Trophoblast cell (in vitro differentiated cells and primary cell): Measurements from ENCODE around the gene WWP2.
A peak's percentile ranks its signal among the peaks of the same experiment; 100 is the strongest.

Experiments
- DNase-seq, 2 donors: peaks; one replicate each; pipeline ENCODE4 v3.0.0-alpha.2; 2016
- H2AFZ ChIP-seq: 2 replicates; pipeline ENCODE4 v1.6.1; 2013; ENCODE audit warnings: low read length, moderate library complexity, mild to moderate bottlenecking; ENCODE audit not compliant: insufficient read depth, poor library complexity
- H2AK5ac ChIP-seq: 2 replicates; pipeline ENCODE4 v1.6.1; 2013; ENCODE audit warnings: mild to moderate bottlenecking, low read length
- H2BK120ac ChIP-seq: 2 replicates; pipeline ENCODE4 v1.6.1; 2013; ENCODE audit warnings: low read length, mild to moderate bottlenecking, moderate library complexity; ENCODE audit not compliant: insufficient read depth, poor library complexity
- H2BK12ac ChIP-seq: 2 replicates; pipeline ENCODE4 v1.6.1; 2013; ENCODE audit warnings: mild to moderate bottlenecking, low read length, moderate library complexity
- H2BK5ac ChIP-seq: 2 replicates; pipeline ENCODE4 v1.6.1; 2013; ENCODE audit warnings: low read length, low read depth, moderate library complexity, mild to moderate bottlenecking; ENCODE audit not compliant: poor library complexity
- H3K14ac ChIP-seq: 2 replicates; pipeline ENCODE4 v1.6.1; 2013; ENCODE audit warnings: mild to moderate bottlenecking, low read length
- H3K18ac ChIP-seq: 2 replicates; pipeline ENCODE4 v1.6.1; 2013; ENCODE audit warnings: mild to moderate bottlenecking, low read length
- H3K23ac ChIP-seq: 2 replicates; pipeline ENCODE4 v1.6.1; 2013; ENCODE audit warnings: low read length
- H3K27ac ChIP-seq: 2 replicates; pipeline ENCODE4 v1.5.1; 2013; ENCODE audit warnings: low read depth, mild to moderate bottlenecking, inconsistent platforms, low read length, moderate library complexity
- H3K27me3 ChIP-seq: 2 replicates; pipeline ENCODE4 v1.6.1; 2013; ENCODE audit warnings: inconsistent platforms, mild to moderate bottlenecking, low read length, moderate library complexity; ENCODE audit not compliant: insufficient read depth
- H3K36me3 ChIP-seq, 2 experiments: 1 replicate in 1 of 2; 2 replicates in 1 of 2; pipeline ENCODE4 v1.6.1; 2013; ENCODE audit warnings: low read length in 2 of 2, mild to moderate bottlenecking in 2 of 2, moderate library complexity in 1 of 2; ENCODE audit not compliant: insufficient read depth in 2 of 2, control insufficient read depth in 1 of 2
- H3K4ac ChIP-seq: 2 replicates; pipeline ENCODE4 v1.6.1; 2013; ENCODE audit warnings: low read depth, mild to moderate bottlenecking, low read length, moderate library complexity
- H3K4me1 ChIP-seq, 2 experiments: 1 replicate in 1 of 2; 2 replicates in 1 of 2; pipeline ENCODE4 v1.6.1; 2013; ENCODE audit warnings: low read length in 2 of 2, mild to moderate bottlenecking in 2 of 2, moderate library complexity in 1 of 2; ENCODE audit not compliant: insufficient read depth in 2 of 2, control insufficient read depth in 1 of 2
- H3K4me2 ChIP-seq: 2 replicates; pipeline ENCODE4 v1.6.1; 2013; ENCODE audit warnings: inconsistent platforms, mild to moderate bottlenecking, low read length, moderate library complexity
- H3K4me3 ChIP-seq: 2 replicates; pipeline ENCODE4 v1.5.1; 2013; ENCODE audit warnings: mild to moderate bottlenecking, low read depth, low read length, inconsistent platforms
- H3K79me1 ChIP-seq: one replicate; pipeline ENCODE4 v1.6.1; 2013; ENCODE audit warnings: low read length
- H3K79me2 ChIP-seq: 2 replicates; pipeline ENCODE4 v1.6.1; 2013; ENCODE audit warnings: low read length, mild to moderate bottlenecking; ENCODE audit not compliant: control insufficient read depth, insufficient read depth, poor library complexity
- H3K9ac ChIP-seq: 2 replicates; pipeline ENCODE4 v1.6.1; 2013; ENCODE audit warnings: mild to moderate bottlenecking, low read length
- H3K9me3 ChIP-seq: 2 replicates; pipeline ENCODE4 v1.6.1; 2013; ENCODE audit warnings: low read depth, mild to moderate bottlenecking, control low read depth, inconsistent platforms, low read length; ENCODE audit not compliant: insufficient read depth
- H4K12ac ChIP-seq: 2 replicates; pipeline ENCODE4 v1.6.1; 2013; ENCODE audit warnings: low read depth, mild to moderate bottlenecking, low read length, moderate library complexity
- H4K8ac ChIP-seq: 2 replicates; pipeline ENCODE4 v1.6.1; 2013; ENCODE audit warnings: low read depth, mild to moderate bottlenecking, low read length, moderate library complexity
- H4K91ac ChIP-seq: one replicate; pipeline ENCODE4 v1.6.1; 2013; ENCODE audit warnings: low read depth, mild to moderate bottlenecking, low read length, moderate library complexity
- WGBS: extraction: QIAGEN DNeasy Blood & Tissue Kit; methylation state at CpG from one replicate; pipeline ENCODE4 v1.1.7; 2013; ENCODE audit warnings: missing lambda C conversion rate; ENCODE audit not compliant: insufficient read length, insufficient coverage; ENCODE audit errors: extremely low coverage; 5-methylcytosine and 5-hydroxymethylcytosine counted together

WWP2 gene

GRCh38 chr16:69873783-69874182 lies 111.7 kb downstream of the WWP2 start:
- no peak overlapping the region for H3K9ac ChIP-seq
- no peak for DNase-seq
- H2AFZ ChIP-seq = no peak overlapping the region
- H3K23ac ChIP-seq = no peak overlapping the region
- H4K12ac ChIP-seq = no peak overlapping the region
- H3K27ac ChIP-seq = no peak overlapping the region
- no peaks in the 10 kb centered on the region for H3K79me1 ChIP-seq
- no peak overlapping the region for H2AK5ac ChIP-seq
- no peak overlapping the region for H2BK120ac ChIP-seq
- no peak overlapping the region for H2BK12ac ChIP-seq
- H4K8ac ChIP-seq = no peak overlapping the region
- no peak overlapping the region for H3K14ac ChIP-seq
- no CpG with 5 or more reads among the region's 3 CpGs for WGBS
- no peaks in the 10 kb centered on the region for H3K27me3 ChIP-seq
- no peak overlapping the region for H4K91ac ChIP-seq
- no peak overlapping the region for H2BK5ac ChIP-seq
- no peak overlapping the region for H3K4me2 ChIP-seq
- no peaks in the 10 kb centered on the region for H3K9me3 ChIP-seq
- H3K4me1 ChIP-seq = no peaks in the 10 kb centered on the region
- H3K18ac ChIP-seq = no peak overlapping the region
- H3K36me3 ChIP-seq = peaks cover 6 to 12% of the 10 kb centered on the region in 2 experiments
- H3K4ac ChIP-seq = no peak overlapping the region
- H3K4me3 ChIP-seq = no peak overlapping the region
- no peaks in the 10 kb centered on the region for H3K79me2 ChIP-seq

GRCh38 chr16:69874271-69874670 lies 112.1 kb downstream of the WWP2 start:
- H3K4me3 ChIP-seq = no peak overlapping the region
- no peak overlapping the region for H3K18ac ChIP-seq
- H3K27ac ChIP-seq = no peak overlapping the region

GRCh38 chr16:69880640-69881133 lies 118.6 kb downstream of the WWP2 start:
- no CpG with 5 or more reads among the region's 10 CpGs for WGBS

More at GRCh38 chr16:69874271-69874670, 112.1 kb downstream of the WWP2 start:
- no peak overlapping the region for H3K23ac ChIP-seq
- no peak overlapping the region for H3K4me2 ChIP-seq
- no peak overlapping the region for H4K91ac ChIP-seq
- no peak overlapping the region for H2BK120ac ChIP-seq
- DNase-seq = no peak
- no peaks in the 10 kb centered on the region for H3K79me2 ChIP-seq
- H3K14ac ChIP-seq = no peak overlapping the region
- no peak overlapping the region for H3K9ac ChIP-seq
- H3K4ac ChIP-seq = no peak overlapping the region
- no peaks in the 10 kb centered on the region for H3K27me3 ChIP-seq
- H3K9me3 ChIP-seq = no peaks in the 10 kb centered on the region
- no peaks in the 10 kb centered on the region for H3K79me1 ChIP-seq
- no peak overlapping the region for H2BK12ac ChIP-seq
- H4K8ac ChIP-seq = no peak overlapping the region
- H2BK5ac ChIP-seq = no peak overlapping the region
- no peak overlapping the region for H2AK5ac ChIP-seq
- no peaks in the 10 kb centered on the region for H3K4me1 ChIP-seq
- peaks cover 6 to 12% of the 10 kb centered on the region in 2 experiments for H3K36me3 ChIP-seq
- WGBS = no CpG with 5 or more reads among the region's 8 CpGs
- H4K12ac ChIP-seq = no peak overlapping the region
- no peak overlapping the region for H2AFZ ChIP-seq

GRCh38 chr16:69881141-69881540 lies 119.0 kb downstream of the WWP2 start:
- no peak overlapping the region for H3K18ac ChIP-seq
- H3K14ac ChIP-seq = no peak overlapping the region
- H3K4ac ChIP-seq = no peak overlapping the region
- no peaks in the 10 kb centered on the region for H3K79me2 ChIP-seq
- H2BK5ac ChIP-seq = no peak overlapping the region
- no peak overlapping the region for H3K23ac ChIP-seq
- H3K27me3 ChIP-seq = no peaks in the 10 kb centered on the region
- H3K79me1 ChIP-seq = no peaks in the 10 kb centered on the region
- no peaks in the 10 kb centered on the region for H3K4me1 ChIP-seq
- H3K27ac ChIP-seq = no peak overlapping the region
- H3K9me3 ChIP-seq = no peaks in the 10 kb centered on the region
- no peak overlapping the region for H2BK12ac ChIP-seq
- no CpG with 5 or more reads among the region's 4 CpGs for WGBS
- H4K8ac ChIP-seq = no peak overlapping the region
- H4K91ac ChIP-seq = no peak overlapping the region
- H3K36me3 ChIP-seq = no peaks in the 10 kb centered on the region
- no peak for DNase-seq
- H2BK120ac ChIP-seq = no peak overlapping the region
- no peak overlapping the region for H3K4me2 ChIP-seq
- H3K9ac ChIP-seq = peak overlapping the region; percentile 33
- H2AFZ ChIP-seq = no peak overlapping the region
- no peak overlapping the region for H3K4me3 ChIP-seq
- H2AK5ac ChIP-seq = no peak overlapping the region
- no peak overlapping the region for H4K12ac ChIP-seq

More at GRCh38 chr16:69880640-69881133, 118.6 kb downstream of the WWP2 start:
- Histone ChIP-seq H3K4me1 (no peaks in the 10 kb centered on the region), H2AFZ (no peak overlapping the region), H3K9ac (no peak overlapping the region), H3K14ac (no peak overlapping the region), H2AK5ac (no peak overlapping the region), H2BK120ac (no peak overlapping the region), H4K12ac (no peak overlapping the region), H2BK12ac (no peak overlapping the region), H3K23ac (no peak overlapping the region), H2BK5ac (no peak overlapping the region), H4K8ac (no peak overlapping the region), H3K27me3 (no peaks in the 10 kb centered on the region), H3K79me2 (no peaks in the 10 kb centered on the region), H3K9me3 (no peaks in the 10 kb centered on the region), H3K18ac (no peak overlapping the region), H3K4ac (no peak overlapping the region), H4K91ac (no peak overlapping the region), H3K79me1 (no peaks in the 10 kb centered on the region), H3K4me2 (no peak overlapping the region), H3K4me3 (no peak overlapping the region), H3K36me3 (no peaks in the 10 kb centered on the region), H3K27ac (no peak overlapping the region)
- DNase-seq = peak in 1 of 2 donors; percentile 42
